HepG2 (cell line): ENCODE measurements around the gene SCIN. TPM values are rescaled to one million over a fixed set of nuclear protein-coding genes. Genes with fewer than 3 reads are reported as not detected.

Source experiments
- ARNTL ChIP-seq: sonication (generic); formaldehyde crosslinking; IDR thresholded peaks from 2 replicates; pipeline ENCODE4 v1.4.0; 2020; ENCODE audit warnings: mild to moderate bottlenecking, missing genetic modification reagents
- ELF3 ChIP-seq: IDR thresholded peaks from 2 replicates; pipeline ENCODE4 v1.6.1; 2016; ENCODE audit warnings: missing genetic modification reagents, missing compliant biosample characterization
- FOXC1 ChIP-seq: sonication (generic); formaldehyde crosslinking; IDR thresholded peaks from 2 replicates; pipeline ENCODE4 v1.8.0; 2022; ENCODE audit warnings: mild to moderate bottlenecking, missing genetic modification reagents, borderline replicate concordance
- FOXK2 ChIP-seq: fragments of 450-650 bp; IDR thresholded peaks from 2 replicates; pipeline ENCODE4 v1.6.1; 2016
- HNF1B ChIP-seq: sonication (generic); formaldehyde crosslinking; IDR thresholded peaks from 2 replicates; pipeline ENCODE4 v1.5.1; 2020; ENCODE audit warnings: mild to moderate bottlenecking, moderate library complexity, missing genetic modification reagents
- NFIC ChIP-seq: IDR thresholded peaks from 2 replicates; pipeline ENCODE4 v1.6.1; 2012; ENCODE audit warnings: mild to moderate bottlenecking, low read length, inconsistent platforms
- NFYC ChIP-seq: IDR thresholded peaks from 2 replicates; pipeline ENCODE4 v1.6.1; 2016; ENCODE audit warnings: missing genetic modification reagents, missing compliant biosample characterization
- RFX5 ChIP-seq: IDR thresholded peaks from 2 replicates; pipeline ENCODE4 v1.6.1; 2011; ENCODE audit warnings: low read depth, low read length, improper control_type of control experiment
- TOPORS ChIP-seq: sonication (generic); formaldehyde crosslinking; IDR thresholded peaks from 2 replicates; pipeline ENCODE4 v1.8.0; 2023; ENCODE audit warnings: mild to moderate bottlenecking, missing genetic modification reagents
- XRCC5 ChIP-seq: fragments of 200-400 bp; formaldehyde crosslinking; optimal IDR thresholded peaks from 2 replicates; pipeline ENCODE3; 2017; ENCODE audit warnings: mild to moderate bottlenecking, low read length
- ZMYM4 ChIP-seq: sonication (generic); formaldehyde crosslinking; IDR thresholded peaks from 2 replicates; pipeline ENCODE4 v1.8.1; 2023; ENCODE audit warnings: mild to moderate bottlenecking, missing genetic modification reagents
- ZNF335 ChIP-seq: sonication (generic); formaldehyde crosslinking; IDR thresholded peaks from 2 replicates; pipeline ENCODE4 v1.4.0; 2020; ENCODE audit warnings: missing genetic modification reagents
- ZNF407 ChIP-seq: sonication (generic); formaldehyde crosslinking; IDR thresholded peaks from one replicate; pipeline ENCODE4 v1.5.1; 2020; ENCODE audit warnings: mild to moderate bottlenecking, missing genetic modification reagents; ENCODE audit errors: not compliant biosample characterization
- polyA plus RNA-seq, 8 experiments: library from polyadenylated mRNA; depleted of rRNA in 3 of 8; stranded (reverse) in 7 of 8; unstranded in 1 of 8; fragments of >200 nt; fragmentation: Illumina TruSeq in 4 of 8; extraction: Trizol in 4 of 8; gene quantifications; 2 replicates each; pipeline versions ENCODE4 v1.2.1 to v1.2.3, GENCODE V29; 2011 to 2016; ENCODE audit warnings: low read depth in 4 of 8, missing spikeins in 1 of 8, mixed read lengths in 1 of 8; ENCODE audit not compliant: insufficient read depth in 1 of 8
- total RNA-seq, 5 experiments: library from RNA; depleted of rRNA; stranded (reverse); fragments of >200 nt; fragmentation: Illumina TruSeq; extraction: Trizol; gene quantifications; 2 replicates each; pipeline ENCODE4 v1.2.3, GENCODE V29; 2016; ENCODE audit warnings: low read depth in 1 of 5
- TF ChIP-seq, protein P1 (sequence below): sonication (generic); formaldehyde crosslinking; IDR thresholded peaks from 2 replicates; pipeline ENCODE4 v1.8.1; 2023; ENCODE audit warnings: mild to moderate bottlenecking, moderate library complexity, missing genetic modification reagents
- TF ChIP-seq, protein P2 (sequence below): IDR thresholded peaks from 2 replicates; pipeline ENCODE4 v1.6.1; 2016

The SCIN gene
- total and polyA plus RNA-seq, 2 of the 13 experiments (the other 11 are each of a cell fraction or from before 2014, with no cell fraction given), result not detected

DNA sequence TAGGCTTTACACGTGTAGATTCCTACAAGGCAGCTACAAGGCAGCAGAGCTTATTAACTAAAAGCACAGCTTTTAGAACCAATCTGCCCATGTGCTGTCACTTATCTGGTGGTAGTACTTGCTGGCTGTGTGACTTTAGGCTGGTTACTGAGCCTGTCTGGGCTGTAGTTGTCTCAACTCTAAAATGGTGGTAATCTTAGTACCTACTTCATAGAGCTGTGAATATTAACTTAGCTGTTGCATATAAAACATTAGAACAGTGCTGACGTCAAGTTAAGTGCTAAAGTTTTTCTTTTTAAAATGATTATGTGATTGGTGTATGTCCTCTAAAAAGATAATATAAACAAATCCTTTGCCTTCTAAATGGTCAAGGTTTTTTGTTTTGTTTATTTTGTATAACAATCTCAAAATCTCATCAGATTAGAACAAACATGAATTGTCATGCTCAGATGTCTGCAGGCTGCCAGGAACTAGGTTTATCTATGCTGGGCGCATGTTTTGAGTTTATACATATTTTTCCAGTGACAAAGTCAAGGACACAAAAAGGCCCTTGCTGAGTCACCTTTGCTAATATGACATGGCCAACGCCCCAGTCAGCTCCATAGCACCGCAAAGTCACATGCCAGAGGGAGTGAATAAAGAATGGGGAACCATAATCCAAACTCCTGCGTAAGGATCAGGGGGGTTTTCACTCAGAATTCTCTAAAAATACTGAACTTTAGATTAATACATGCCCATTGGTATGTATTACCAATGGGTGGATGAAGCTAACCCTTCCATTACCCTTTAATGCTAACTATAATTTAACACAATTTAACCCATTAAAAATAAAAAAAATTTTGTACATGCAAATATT is 77.1 kb downstream of the SCIN start (continued):
- TF ChIP-seq, protein P1, sequence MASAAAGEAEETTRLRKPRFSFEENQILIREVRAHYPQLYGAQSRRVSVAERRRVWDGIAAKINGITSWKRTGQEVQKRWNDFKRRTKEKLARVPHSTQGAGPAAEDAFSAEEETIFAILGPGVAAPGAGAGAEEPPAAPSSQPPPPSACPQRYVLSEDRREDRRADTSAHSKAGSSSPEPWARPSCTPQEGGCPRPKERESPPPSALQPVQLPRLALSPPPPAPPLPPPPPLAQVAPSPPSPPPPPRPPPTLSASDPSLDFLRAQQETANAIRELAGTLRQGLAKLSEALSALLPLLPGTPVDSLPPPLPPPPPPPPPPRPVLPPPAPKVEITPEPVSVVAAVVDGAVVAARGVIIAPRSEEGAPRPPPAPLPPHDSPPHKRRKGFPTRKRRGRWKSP (CRISPR knock-in tag), result no peak
- TF ChIP-seq FOXK2 (no peak), HNF1B (CRISPR knock-in tag) (no peak), XRCC5 (no peak), ZNF335 (CRISPR knock-in tag) (no peak), NFYC (CRISPR knock-in tag) (no peak), RFX5 (no peak), ELF3 (CRISPR knock-in tag) (peak; percentile 55; the same call in 1 of the 2 replicates), TOPORS (no peak), FOXC1 (CRISPR knock-in tag) (no peak), ARNTL (no peak), ZMYM4 (0 out of 2 replicates have a peak, but pooled peaks have one; percentile 32), NFIC (peak; percentile 64; the same call in 1 of the 2 replicates), ZNF407 (CRISPR knock-in tag) (no peak)
- TF ChIP-seq, protein P2, sequence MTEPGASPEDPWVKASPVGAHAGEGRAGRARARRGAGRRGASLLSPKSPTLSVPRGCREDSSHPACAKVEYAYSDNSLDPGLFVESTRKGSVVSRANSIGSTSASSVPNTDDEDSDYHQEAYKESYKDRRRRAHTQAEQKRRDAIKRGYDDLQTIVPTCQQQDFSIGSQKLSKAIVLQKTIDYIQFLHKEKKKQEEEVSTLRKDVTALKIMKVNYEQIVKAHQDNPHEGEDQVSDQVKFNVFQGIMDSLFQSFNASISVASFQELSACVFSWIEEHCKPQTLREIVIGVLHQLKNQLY (CRISPR knock-in tag), result peak; percentile 46; the same call in 1 of the 2 replicates
